Ectodermal cell (in vitro differentiated cells): ENCODE results near the gene MEOX1.

Experiments
- H3K27ac ChIP-seq: 2 replicates; pipeline ENCODE4 v1.7.0; 2013; ENCODE audit warnings: mild to moderate bottlenecking, low read depth, low read length; ENCODE audit not compliant: insufficient read depth, poor library complexity, severe bottlenecking
- H3K27me3 ChIP-seq: 2 replicates; pipeline ENCODE4 v1.7.0; 2013; ENCODE audit warnings: mild to moderate bottlenecking, low read length; ENCODE audit not compliant: insufficient read depth, control insufficient read depth, poor library complexity, severe bottlenecking
- H3K36me3 ChIP-seq: one replicate; pipeline ENCODE4 v1.7.0; 2013; ENCODE audit warnings: low read length; ENCODE audit not compliant: control insufficient read depth, insufficient read depth
- H3K4me1 ChIP-seq: one replicate; pipeline ENCODE4 v1.7.0; 2013; ENCODE audit warnings: low read length; ENCODE audit not compliant: control insufficient read depth, insufficient read depth
- H3K4me3 ChIP-seq: 2 replicates; pipeline ENCODE4 v1.7.0; 2013; ENCODE audit warnings: low read depth, low read length, control low read depth; ENCODE audit not compliant: insufficient read depth
- H3K9me3 ChIP-seq: 2 replicates; pipeline ENCODE4 v1.7.0; 2013; ENCODE audit warnings: mild to moderate bottlenecking, low read length, moderate library complexity; ENCODE audit not compliant: control insufficient read depth
- WGBS, 2 experiments: methylation state at CpG; one replicate each; pipeline ENCODE4 v1.1.7; 2013; ENCODE audit warnings: missing lambda C conversion rate in 2 of 2; 5-methylcytosine and 5-hydroxymethylcytosine counted together

Gene MEOX1

DNA sequence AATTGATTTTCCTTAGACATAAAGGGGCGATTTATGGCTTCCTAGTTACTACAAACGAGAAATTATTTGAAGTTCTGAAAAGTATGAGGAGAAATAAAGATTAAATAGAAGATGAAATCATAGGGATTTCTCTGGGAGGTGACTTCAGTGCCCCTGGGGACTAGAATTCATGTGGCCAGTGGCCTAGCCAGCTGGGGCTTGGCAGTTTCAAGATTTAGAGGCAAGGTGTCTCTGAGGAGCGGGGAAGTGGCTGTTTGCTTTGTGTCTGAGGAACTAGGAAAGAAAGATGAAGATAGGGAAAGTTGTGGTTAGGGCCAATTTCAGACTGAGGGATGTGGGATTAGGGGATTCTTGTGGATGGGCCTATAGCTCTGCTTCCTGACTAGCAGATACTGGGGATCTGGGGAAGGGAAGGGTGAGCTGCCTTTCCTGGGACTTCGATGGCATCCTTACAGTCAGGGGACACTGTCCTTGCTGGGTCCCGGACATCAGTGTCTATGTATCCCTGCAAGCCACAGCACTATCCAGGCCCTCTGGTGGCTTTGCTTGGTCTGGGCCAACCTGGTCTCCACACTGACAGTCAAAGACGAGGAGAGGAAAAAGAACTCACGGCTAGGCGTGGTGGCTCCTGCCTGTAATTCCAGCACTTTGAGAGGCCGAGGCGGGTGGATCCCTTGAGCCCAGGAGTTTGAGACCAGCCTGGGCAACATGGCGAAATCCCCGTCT is 22.4 kb upstream of the MEOX1 start:
- Histone ChIP-seq H3K27me3 (no peaks in the 10 kb centered on the region), H3K9me3 (no peaks in the 10 kb centered on the region), H3K36me3 (no peaks in the 10 kb centered on the region), H3K27ac (no peak overlapping the region), H3K4me1 (no peaks in the 10 kb centered on the region), H3K4me3 (no peak overlapping the region)
- WGBS, 2 experiments, result 93 to 94% methylated on average over 12 of the region's 12 CpGs

DNA sequence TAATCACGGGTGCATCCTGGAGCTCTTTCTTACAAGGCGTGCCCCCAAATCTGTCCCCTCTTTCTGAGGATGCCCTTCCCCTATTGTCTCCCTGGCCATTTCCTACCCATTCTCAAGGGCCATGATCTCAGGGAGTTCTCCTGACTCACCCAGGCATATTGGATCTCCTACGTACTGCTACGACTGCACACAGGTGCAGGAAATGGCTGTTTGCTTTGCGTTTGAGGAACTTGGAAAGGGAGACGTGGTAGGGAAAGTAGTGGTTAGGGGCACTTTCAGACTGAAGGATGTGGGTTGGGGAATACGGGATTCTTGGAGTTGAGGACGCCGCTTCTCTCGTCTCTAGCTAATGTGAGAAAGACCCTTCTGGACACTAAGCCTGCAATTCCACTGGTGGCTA is 18.7 kb upstream of the MEOX1 start:
- Histone ChIP-seq H3K4me3 (no peak overlapping the region), H3K36me3 (no peaks in the 10 kb centered on the region), H3K27me3 (no peaks in the 10 kb centered on the region), H3K9me3 (no peaks in the 10 kb centered on the region), H3K27ac (no peak overlapping the region), H3K4me1 (peaks cover 11% of the 10 kb centered on the region)
- 92 to 93% methylated on average over 10 of the region's 10 CpGs for WGBS, 2 experiments

DNA sequence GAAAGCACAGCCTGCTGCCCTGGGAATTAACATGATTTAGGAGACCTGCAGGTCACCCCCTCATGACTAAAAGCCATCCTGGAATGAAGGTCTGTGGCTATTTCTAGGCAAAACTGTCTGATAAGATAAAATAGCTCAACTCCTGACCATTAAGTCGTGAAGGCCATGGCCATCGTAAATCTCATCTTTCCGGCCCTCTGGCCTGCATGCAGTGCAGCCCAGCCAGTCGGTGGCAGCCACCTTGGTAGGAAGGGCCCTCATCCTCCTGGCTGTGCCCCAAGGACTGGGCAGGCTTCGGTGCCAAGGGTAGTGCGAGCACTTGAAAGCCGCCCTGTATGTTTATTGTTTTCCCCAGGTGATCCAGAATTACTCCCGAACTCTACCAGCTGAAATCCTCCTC is 18.2 kb upstream of the MEOX1 start:
- 82 to 86% methylated on average over 8 of the region's 8 CpGs for WGBS, 2 experiments
- Histone ChIP-seq H3K9me3 (no peaks in the 10 kb centered on the region), H3K27ac (no peak overlapping the region), H3K4me1 (peaks cover 15% of the 10 kb centered on the region), H3K27me3 (no peaks in the 10 kb centered on the region), H3K36me3 (no peaks in the 10 kb centered on the region), H3K4me3 (no peak overlapping the region)

- Histone ChIP-seq H3K9me3 (no peaks in the 10 kb centered on the region), H3K4me1 (peaks cover 15% of the 10 kb centered on the region), H3K27ac (no peak overlapping the region), H3K27me3 (no peaks in the 10 kb centered on the region), H3K4me3 (no peak overlapping the region), H3K36me3 (no peaks in the 10 kb centered on the region)
- 37 to 55% methylated on average over 4 of the region's 4 CpGs for whole genome bisulfite sequencing, 2 experiments
Observed at GRCh38 chr17:43679401-43679800, 17.7 kb upstream of the MEOX1 start.

- Histone ChIP-seq H3K9me3 (no peaks in the 10 kb centered on the region), H3K27ac (no peak overlapping the region), H3K27me3 (no peaks in the 10 kb centered on the region), H3K36me3 (no peaks in the 10 kb centered on the region), H3K4me3 (no peak overlapping the region), H3K4me1 (peaks cover 15% of the 10 kb centered on the region)
- WGBS, 2 experiments, result 53 to 60% methylated on average over 3 of the region's 3 CpGs
Observed at GRCh38 chr17:43676471-43676870, 14.7 kb upstream of the MEOX1 start.

GRCh38 chr17:43674394-43674793 is 12.7 kb upstream of the MEOX1 start:
- H3K9me3 ChIP-seq, result no peaks in the 10 kb centered on the region
- no peak overlapping the region for H3K4me3 ChIP-seq
- H3K36me3 ChIP-seq, result no peaks in the 10 kb centered on the region
- H3K27me3 ChIP-seq, result no peaks in the 10 kb centered on the region
- WGBS, 2 experiments, result 91 to 97% methylated on average over 4 to 5 of the region's 5 CpGs
- peaks cover 20% of the 10 kb centered on the region for H3K4me1 ChIP-seq
- no peak overlapping the region for H3K27ac ChIP-seq

DNA sequence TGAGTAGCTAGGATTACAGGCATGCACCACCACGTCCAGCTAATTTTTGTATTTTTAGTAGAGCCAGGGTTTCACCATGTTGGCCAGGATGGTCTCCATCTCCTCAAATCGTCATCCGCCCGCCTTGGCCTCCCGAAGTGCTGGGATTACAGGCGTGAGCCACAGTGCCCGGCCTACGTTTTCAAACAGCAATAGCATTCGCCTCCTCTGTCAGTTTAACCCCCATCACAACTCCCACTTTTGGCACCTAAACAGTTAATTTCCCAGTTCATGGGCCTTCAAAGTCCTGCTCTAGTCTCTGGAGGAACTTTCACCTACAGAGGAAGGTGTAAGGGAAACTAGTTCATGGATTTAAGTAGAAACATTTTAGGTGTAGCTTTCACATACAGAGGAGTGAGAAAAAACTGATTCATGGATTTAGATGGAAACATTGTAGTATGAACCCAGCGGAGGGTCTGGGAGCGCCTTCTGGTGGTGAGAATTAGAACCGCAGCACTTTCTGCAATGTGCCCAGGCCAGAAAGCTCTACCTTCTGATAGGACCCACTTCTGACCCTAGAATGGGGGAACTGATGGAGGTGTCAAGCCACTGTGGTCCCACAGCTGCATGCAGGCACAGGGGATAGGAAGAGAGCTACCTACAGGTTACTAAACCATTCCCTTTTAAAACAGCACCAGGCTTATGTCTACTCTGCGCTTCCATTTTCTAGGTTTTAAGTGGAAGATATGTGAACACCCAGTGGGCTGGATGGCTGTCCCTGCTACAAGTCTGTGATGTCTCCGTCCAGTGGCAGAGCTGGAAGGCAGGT is 12.0 kb upstream of the MEOX1 start:
- Histone ChIP-seq H3K27ac (no peak overlapping the region), H3K36me3 (no peaks in the 10 kb centered on the region), H3K9me3 (no peaks in the 10 kb centered on the region), H3K27me3 (no peaks in the 10 kb centered on the region), H3K4me1 (peaks cover 20% of the 10 kb centered on the region), H3K4me3 (no peak overlapping the region)
- WGBS, 2 experiments, result 60 to 62% methylated on average over 14 of the region's 14 CpGs

DNA sequence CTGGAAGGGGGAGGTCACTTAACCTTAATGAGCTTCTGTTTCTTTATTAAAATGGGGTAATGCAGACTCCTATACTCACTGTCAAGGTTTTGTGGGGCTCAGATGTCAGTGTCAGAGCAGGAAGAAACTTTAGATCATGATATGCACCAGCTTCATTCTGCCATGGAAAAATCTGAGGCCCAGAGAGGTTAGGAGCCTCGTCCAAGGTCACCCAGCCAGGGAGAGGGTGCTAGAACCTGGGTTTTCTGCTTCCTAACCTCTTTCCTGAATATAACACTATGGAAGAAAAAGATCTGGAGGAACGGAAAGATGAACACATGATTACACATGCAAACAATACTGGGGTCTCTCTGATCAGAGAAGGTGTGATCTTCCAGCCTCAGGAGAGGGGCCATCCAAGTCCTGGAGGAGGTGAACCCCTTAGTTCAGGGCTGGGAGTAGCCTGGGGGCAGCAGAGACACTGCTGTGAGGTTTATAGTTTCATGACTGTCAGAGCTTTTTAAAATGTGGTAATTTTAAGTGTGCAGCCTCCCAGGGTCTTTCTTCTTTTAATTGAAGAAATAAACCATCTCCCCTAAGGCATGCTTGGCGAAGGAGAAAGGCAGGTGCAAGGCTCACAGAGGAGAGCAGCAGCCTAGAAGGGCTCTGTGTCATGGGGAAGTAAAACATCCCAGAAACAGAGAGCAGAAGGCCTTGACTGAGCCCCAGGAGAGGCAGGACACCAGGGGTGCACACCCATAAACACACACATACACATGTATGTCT is 10.2 kb upstream of the MEOX1 start:
- H3K9me3 ChIP-seq, result no peaks in the 10 kb centered on the region
- H3K27ac ChIP-seq, result no peak overlapping the region
- 85 to 87% methylated on average over 3 of the region's 3 CpGs for WGBS, 2 experiments
- no peak overlapping the region for H3K4me3 ChIP-seq
- no peaks in the 10 kb centered on the region for H3K27me3 ChIP-seq
- no peaks in the 10 kb centered on the region for H3K36me3 ChIP-seq
- H3K4me1 ChIP-seq, result peaks cover 20% of the 10 kb centered on the region

DNA sequence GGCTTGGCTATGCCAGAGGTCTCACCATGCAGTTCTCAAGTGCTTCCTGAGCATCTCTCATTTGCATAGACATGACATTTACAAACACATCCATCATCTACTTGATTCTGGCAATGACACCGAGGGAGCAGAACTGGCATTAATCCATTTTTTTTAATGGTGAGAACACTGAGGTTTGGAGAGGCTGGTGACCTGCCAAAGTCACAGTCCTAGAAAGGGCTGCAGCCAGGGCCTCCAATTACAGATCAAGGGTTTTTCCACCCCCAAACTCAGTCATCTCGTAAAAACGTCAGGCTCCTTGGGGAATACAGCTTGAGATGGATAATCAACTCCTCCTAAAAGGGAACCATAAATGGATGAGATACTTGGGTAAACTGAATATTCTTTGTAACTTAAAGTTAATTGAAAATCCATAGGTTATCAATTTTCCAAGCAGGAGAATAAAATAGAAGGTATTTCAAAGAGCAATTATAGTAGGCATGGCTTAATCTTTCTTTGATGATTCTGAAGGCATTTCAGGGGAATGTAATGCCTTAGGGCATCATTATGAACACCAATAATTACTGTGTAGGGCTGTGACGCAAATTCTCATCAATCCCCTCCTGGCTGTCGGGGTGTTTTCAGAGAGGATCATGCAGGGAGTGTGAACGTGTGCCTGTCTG is 9.4 kb upstream of the MEOX1 start:
- no peaks in the 10 kb centered on the region for H3K9me3 ChIP-seq
- H3K27ac ChIP-seq, result no peak overlapping the region
- H3K27me3 ChIP-seq, result no peaks in the 10 kb centered on the region
- no peaks in the 10 kb centered on the region for H3K36me3 ChIP-seq
- H3K4me1 ChIP-seq, result peaks cover 15% of the 10 kb centered on the region
- 70 to 78% methylated on average over 6 of the region's 6 CpGs for WGBS, 2 experiments
- no peak overlapping the region for H3K4me3 ChIP-seq
